H9 (cell line): Measurements from ENCODE around the gene HES1. TPM values are rescaled to one million over a fixed set of nuclear protein-coding genes. Genes with fewer than 3 reads are reported as not detected.
"Not testable (repeated sequence)": the region's sequence is repeated elsewhere in the genome, so short reads cannot be mapped to it uniquely, and the experiment has no call there.

ENCODE experiments used
- DNase-seq: peaks from one replicate; pipeline ENCODE4 v3.0.0-alpha.2; 2017
- H2AFZ ChIP-seq: one replicate; pipeline ENCODE4 v1.6.1; 2013; ENCODE audit warnings: mild to moderate bottlenecking, low read length, control low read depth, moderate library complexity
- H2AK5ac ChIP-seq: 2 replicates; pipeline ENCODE4 v1.6.1; 2013; ENCODE audit warnings: low read length, control low read depth, mixed read lengths; ENCODE audit not compliant: insufficient read length
- H2BK120ac ChIP-seq: one replicate; pipeline ENCODE4 v1.6.1; 2013; ENCODE audit warnings: low read depth, mild to moderate bottlenecking, low read length, control low read depth, inconsistent platforms; ENCODE audit not compliant: poor library complexity, severe bottlenecking
- H2BK12ac ChIP-seq: 2 replicates; pipeline ENCODE4 v1.6.1; 2013; ENCODE audit warnings: low read length, control low read depth, mixed read lengths, low read depth; ENCODE audit not compliant: insufficient read length
- H2BK15ac ChIP-seq: 2 replicates; pipeline ENCODE4 v1.6.1; 2013; ENCODE audit warnings: low read depth, low read length, control low read depth
- H2BK20ac ChIP-seq: one replicate; pipeline ENCODE4 v1.6.1; 2013; ENCODE audit warnings: low read depth, mild to moderate bottlenecking, low read length, control low read depth, inconsistent platforms; ENCODE audit not compliant: poor library complexity, severe bottlenecking
- H2BK5ac ChIP-seq: 2 replicates; pipeline ENCODE4 v1.6.1; 2013; ENCODE audit warnings: low read length, control low read depth, mixed read lengths; ENCODE audit not compliant: insufficient read length
- H3K14ac ChIP-seq: 2 replicates; pipeline ENCODE4 v1.6.1; 2013; ENCODE audit warnings: low read length, control low read depth; ENCODE audit not compliant: insufficient read depth
- H3K18ac ChIP-seq: 2 replicates; pipeline ENCODE4 v1.6.1; 2013; ENCODE audit warnings: low read depth, mild to moderate bottlenecking, mixed read lengths, low read length, control low read depth; ENCODE audit not compliant: insufficient read length
- H3K23ac ChIP-seq: 2 replicates; pipeline ENCODE4 v1.6.1; 2013; ENCODE audit warnings: low read length, control low read depth, mixed read lengths, low read depth; ENCODE audit not compliant: insufficient read length
- H3K23me2 ChIP-seq: 2 replicates; pipeline ENCODE4 v1.6.1; 2013; ENCODE audit warnings: low read depth, mild to moderate bottlenecking, mixed read lengths, low read length, control low read depth; ENCODE audit not compliant: insufficient read length, poor library complexity, severe bottlenecking
- H3K27ac ChIP-seq: 2 replicates; pipeline ENCODE4 v1.5.1; 2013; ENCODE audit warnings: low read length, control low read depth, mixed read lengths, low read depth; ENCODE audit not compliant: insufficient read length
- H3K27me3 ChIP-seq: 2 replicates; pipeline ENCODE4 v1.6.1; 2013; ENCODE audit warnings: low read length, control low read depth, inconsistent platforms; ENCODE audit not compliant: insufficient read depth
- H3K4ac ChIP-seq: 2 replicates; pipeline ENCODE4 v1.6.1; 2013; ENCODE audit warnings: low read depth, mild to moderate bottlenecking, control low read depth, inconsistent platforms, low read length, moderate library complexity
- H3K4me1 ChIP-seq: 2 replicates; pipeline ENCODE4 v1.6.1; 2013; ENCODE audit warnings: low read length, control low read depth, inconsistent platforms; ENCODE audit not compliant: insufficient read depth
- H3K4me2 ChIP-seq: 2 replicates; pipeline ENCODE4 v1.6.1; 2013; ENCODE audit warnings: low read length, control low read depth, mixed read lengths; ENCODE audit not compliant: insufficient read length, insufficient read depth
- H3K56ac ChIP-seq: 2 replicates; pipeline ENCODE4 v1.6.1; 2013; ENCODE audit warnings: low read depth, mild to moderate bottlenecking, mixed read lengths, low read length, control low read depth; ENCODE audit not compliant: insufficient read length
- H3K79me1 ChIP-seq: 2 replicates; pipeline ENCODE4 v1.6.1; 2013; ENCODE audit warnings: low read depth, mild to moderate bottlenecking, moderate library complexity, low read length, control low read depth, inconsistent platforms; ENCODE audit not compliant: insufficient read depth, poor library complexity, severe bottlenecking
- H3K79me2 ChIP-seq: 2 replicates; pipeline ENCODE4 v1.6.1; 2013; ENCODE audit warnings: low read length, control low read depth, inconsistent platforms; ENCODE audit not compliant: insufficient read depth
- H3K9ac ChIP-seq: 2 replicates; pipeline ENCODE4 v1.6.1; 2013; ENCODE audit warnings: low read length, control low read depth, mixed read lengths; ENCODE audit not compliant: insufficient read length; ENCODE audit errors: extremely low read depth
- H3K9me3 ChIP-seq: one replicate; pipeline ENCODE4 v1.6.1; 2013; ENCODE audit warnings: low read depth, low read length, inconsistent platforms; ENCODE audit not compliant: control insufficient read depth
- H3T11ph ChIP-seq: one replicate; pipeline ENCODE4 v1.6.1; 2013; ENCODE audit warnings: mild to moderate bottlenecking, low read length, control low read depth, inconsistent platforms
- H4K20me1 ChIP-seq: one replicate; pipeline ENCODE4 v1.6.1; 2013; ENCODE audit not compliant: control insufficient read depth, insufficient read length, insufficient read depth
- H4K5ac ChIP-seq: 2 replicates; pipeline ENCODE4 v1.6.1; 2013; ENCODE audit warnings: low read depth, mild to moderate bottlenecking, mixed read lengths, low read length, control low read depth; ENCODE audit not compliant: insufficient read length
- H4K8ac ChIP-seq: replicated peaks from 2 replicates; pipeline ENCODE4 v1.6.1; 2013; ENCODE audit warnings: low read length, control low read depth, mixed read lengths, low read depth; ENCODE audit not compliant: insufficient read length
- H4K91ac ChIP-seq: 2 replicates; pipeline ENCODE4 v1.6.1; 2013; ENCODE audit warnings: low read depth, mild to moderate bottlenecking, moderate library complexity, mixed read lengths, low read length, control low read depth; ENCODE audit not compliant: insufficient read length
- H3K27ac Mint-ChIP-seq, 3 experiments: 2 replicates in 2 of 3; 3 replicates in 1 of 3; pipeline ENCODE4 v1.8.0; 2020 to 2021; ENCODE audit warnings: mixed read lengths in 3 of 3, mild to moderate bottlenecking in 1 of 3, moderate library complexity in 1 of 3
- H3K27me3 Mint-ChIP-seq: 2 replicates; pipeline ENCODE4 v1.8.0; 2021; ENCODE audit warnings: low read depth, mild to moderate bottlenecking, moderate library complexity, mixed read lengths
- H3K36me3 Mint-ChIP-seq, 3 experiments: 2 replicates in 2 of 3; 3 replicates in 1 of 3; pipeline ENCODE4 v1.8.0; 2020 to 2021; ENCODE audit warnings: low read depth in 3 of 3, mixed read lengths in 3 of 3; ENCODE audit not compliant: insufficient read depth in 1 of 3
- H3K4me1 Mint-ChIP-seq, 2 experiments: 2 replicates each; pipeline ENCODE4 v1.8.0; 2020; ENCODE audit warnings: mixed read lengths in 2 of 2
- H3K4me3 Mint-ChIP-seq, 2 experiments: 2 replicates in 1 of 2; 3 replicates in 1 of 2; pipeline ENCODE4 v1.8.0; 2020 to 2021; ENCODE audit warnings: mild to moderate bottlenecking in 2 of 2, mixed read lengths in 2 of 2, moderate library complexity in 1 of 2
- H3K9me3 Mint-ChIP-seq, 2 experiments: 2 replicates in 1 of 2; 3 replicates in 1 of 2; pipeline ENCODE4 v1.8.0; 2020; ENCODE audit warnings: mild to moderate bottlenecking in 2 of 2, mixed read lengths in 2 of 2, moderate library complexity in 1 of 2
- CTCF ChIP-seq: fragments of 200-600 bp; sonication (generic); conservative IDR thresholded peaks from 3 replicates; pipeline ENCODE4 v1.8.0; 2021; ENCODE audit warnings: antibody characterized with exemption, mild to moderate bottlenecking
- WGBS: extraction: QIAGEN DNeasy Blood & Tissue Kit; methylation state at CpG from one replicate; pipeline ENCODE4 v1.1.7; 2013; ENCODE audit warnings: missing lambda C conversion rate, low lambda C conversion rate, mixed read lengths; ENCODE audit not compliant: insufficient read length; ENCODE audit errors: extremely low coverage; 5-methylcytosine and 5-hydroxymethylcytosine counted together
- total RNA-seq: library from RNA; stranded (reverse); gene quantifications from 2 replicates; pipeline ENCODE4 v1.2.1, GENCODE V29; 2021

Gene HES1
- total RNA-seq, 1 experiment from 2014 or later = 23.2 TPM

- Histone ChIP-seq H2BK20ac (no peak overlapping the region), H3K79me1 (no peaks in the 10 kb centered on the region), H3K4me2 (no peak overlapping the region), H3K23ac (no peak overlapping the region), H3K9ac (no peak overlapping the region), H2AK5ac (no peak overlapping the region), H2BK12ac (no peak overlapping the region), H4K20me1 (no peaks in the 10 kb centered on the region), H2AFZ (no peak overlapping the region), H4K5ac (no peak overlapping the region), H2BK5ac (no peak overlapping the region), H3K79me2 (no peaks in the 10 kb centered on the region), H4K91ac (no peak overlapping the region), H4K8ac (no peak overlapping the region), H3K4ac (no peak overlapping the region), H3T11ph (no peak overlapping the region), H2BK15ac (no peak overlapping the region), H3K9me3 (no peaks in the 10 kb centered on the region), H3K14ac (no peak overlapping the region), H3K4me1 (no peaks in the 10 kb centered on the region), H3K27ac (no peak overlapping the region), H3K27me3 (no peaks in the 10 kb centered on the region), H3K18ac (no peak overlapping the region), H3K23me2 (no peaks in the 10 kb centered on the region), H3K56ac (no peak overlapping the region), H2BK120ac (no peak overlapping the region)
- WGBS = no CpG with 5 or more reads among the region's 8 CpGs
- DNase-seq = no peak
- peaks cover 11% of the 10 kb centered on the region in 2 experiments for H3K9me3 Mint-ChIP-seq
- no peak for TF ChIP-seq CTCF
- H3K36me3 Mint-ChIP-seq = peaks cover 3 to 8% (median 5%) of the 10 kb centered on the region in 3 experiments; a peak in 4 of 7 replicates
- H3K4me3 Mint-ChIP-seq = no peak overlapping the region
- no peak overlapping the region for H3K27ac Mint-ChIP-seq
- peaks cover 37% of the 10 kb centered on the region for H3K27me3 Mint-ChIP-seq
- peaks cover 6 to 9% of the 10 kb centered on the region in 2 experiments; a peak in 3 of 4 replicates for H3K4me1 Mint-ChIP-seq
Measured at GRCh38 chr3:194150252-194150934, 14.4 kb downstream of the HES1 start.

- H3K4me2 ChIP-seq, H4K91ac ChIP-seq, H3K36me3 Mint-ChIP-seq, H3K27ac Mint-ChIP-seq, H3K23ac ChIP-seq, H3T11ph ChIP-seq, H3K4ac ChIP-seq, H2BK15ac ChIP-seq, H3K4me1 ChIP-seq, H3K79me2 ChIP-seq, H3K79me1 ChIP-seq, H2BK5ac ChIP-seq, H3K14ac ChIP-seq, H3K27ac ChIP-seq, H2BK12ac ChIP-seq, H2BK120ac ChIP-seq, H4K5ac ChIP-seq, H3K9ac ChIP-seq, H3K9me3 ChIP-seq, H3K23me2 ChIP-seq, H2AFZ ChIP-seq, H4K8ac ChIP-seq, H3K56ac ChIP-seq, H2AK5ac ChIP-seq, H2BK20ac ChIP-seq, H3K4me3 Mint-ChIP-seq, DNase-seq, H4K20me1 ChIP-seq, H3K18ac ChIP-seq, H3K27me3 ChIP-seq, H3K4me1 Mint-ChIP-seq: not testable (repeated sequence)
- peaks cover 11% of the 10 kb centered on the region in 2 experiments for H3K9me3 Mint-ChIP-seq
- no CpG with 5 or more reads among the region's 2 CpGs for WGBS
- peaks cover 37% of the 10 kb centered on the region for H3K27me3 Mint-ChIP-seq
Measured at GRCh38 chr3:194150935-194151302, 15.0 kb downstream of the HES1 start.
